Peyer's patch (tissue), 4 donors: Measurements from ENCODE around the gene EYA3. TPM values are rescaled to one million over a fixed set of nuclear protein-coding genes. Genes with fewer than 3 reads are reported as not detected.

ENCODE experiments used
- DNase-seq, 3 donors: peaks; one replicate each; pipeline ENCODE4 v3.0.0-alpha.2; 2017 to 2019
- H3K27ac ChIP-seq, 4 donors: fragments of 200-600 bp; sonication (generic); one replicate each; pipeline ENCODE4 v1.5.1; 2016 to 2019
- H3K27me3 ChIP-seq, 2 donors: fragments of 200-600 bp; sonication (generic); one replicate each; pipeline ENCODE4 v1.5.1; 2019
- H3K36me3 ChIP-seq, 3 donors: fragments of 200-600 bp; sonication (generic); one replicate each; pipeline ENCODE4 v1.5.1; 2016 to 2019
- H3K4me1 ChIP-seq, 4 donors: fragments of 200-600 bp; sonication (generic); one replicate each; pipeline ENCODE4 v1.5.1; 2016 to 2019
- H3K4me3 ChIP-seq, 4 donors: fragments of 200-600 bp; sonication (generic); 1 replicate in 3 of 4; 2 replicates in 1 of 4; pipeline ENCODE4 v1.5.1; 2016 to 2019; ENCODE audit warnings: mild to moderate bottlenecking in 1 of 4
- H3K9me3 ChIP-seq, 4 donors: fragments of 200-600 bp; sonication (generic); one replicate each; pipeline ENCODE4 v1.5.1; 2016 to 2019; ENCODE audit warnings: mild to moderate bottlenecking in 1 of 4
- POLR2A ChIP-seq, 2 donors: fragments of 450-650 bp; IDR thresholded peaks; one replicate each; pipeline ENCODE4 v1.5.1; 2017; ENCODE audit warnings: antibody characterized with exemption in 2 of 2, mild to moderate bottlenecking in 2 of 2, moderate library complexity in 2 of 2
- total RNA-seq, 4 donors: library from RNA; depleted of rRNA; stranded (reverse); fragments of >200 nt; gene quantifications; one replicate each; pipeline ENCODE4 v1.1.0, GENCODE V29; 2016
- TF ChIP-seq, protein P1 (sequence below), 6 experiments: fragments of 450-650 bp in 4 of 6; fragments of 200-600 bp in 2 of 6; sonication (generic) in 1 of 6; IDR thresholded peaks; one replicate each; pipeline ENCODE4 v1.5.1; 2017 to 2019; ENCODE audit warnings: antibody characterized with exemption in 6 of 6, mild to moderate bottlenecking in 3 of 6, moderate library complexity in 1 of 6

Gene EYA3
- total RNA-seq, 4 donors from 2014 or later = 17.1 to 32.2 (median 23.4) TPM

DNA sequence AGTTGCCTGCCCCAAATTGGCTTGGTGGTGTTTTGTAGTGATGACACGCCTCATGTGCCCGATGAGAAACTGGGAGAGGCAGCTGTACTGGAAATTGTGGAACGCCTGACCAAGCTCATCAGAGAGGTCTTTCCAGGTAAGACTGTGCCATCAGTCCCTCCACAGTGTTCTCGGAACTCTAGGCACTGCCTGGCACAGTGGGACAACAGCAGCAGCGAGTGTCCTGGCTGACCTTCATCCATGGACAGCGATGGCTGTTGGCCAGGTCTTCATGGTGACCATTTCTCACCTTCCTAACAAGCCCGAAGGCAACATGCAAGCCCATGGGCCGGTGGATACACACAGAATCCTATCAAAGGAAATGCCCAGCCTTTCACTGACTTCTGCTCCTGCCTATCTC, 139.4 kb downstream of the EYA3 start:
- TF ChIP-seq, protein P1, sequence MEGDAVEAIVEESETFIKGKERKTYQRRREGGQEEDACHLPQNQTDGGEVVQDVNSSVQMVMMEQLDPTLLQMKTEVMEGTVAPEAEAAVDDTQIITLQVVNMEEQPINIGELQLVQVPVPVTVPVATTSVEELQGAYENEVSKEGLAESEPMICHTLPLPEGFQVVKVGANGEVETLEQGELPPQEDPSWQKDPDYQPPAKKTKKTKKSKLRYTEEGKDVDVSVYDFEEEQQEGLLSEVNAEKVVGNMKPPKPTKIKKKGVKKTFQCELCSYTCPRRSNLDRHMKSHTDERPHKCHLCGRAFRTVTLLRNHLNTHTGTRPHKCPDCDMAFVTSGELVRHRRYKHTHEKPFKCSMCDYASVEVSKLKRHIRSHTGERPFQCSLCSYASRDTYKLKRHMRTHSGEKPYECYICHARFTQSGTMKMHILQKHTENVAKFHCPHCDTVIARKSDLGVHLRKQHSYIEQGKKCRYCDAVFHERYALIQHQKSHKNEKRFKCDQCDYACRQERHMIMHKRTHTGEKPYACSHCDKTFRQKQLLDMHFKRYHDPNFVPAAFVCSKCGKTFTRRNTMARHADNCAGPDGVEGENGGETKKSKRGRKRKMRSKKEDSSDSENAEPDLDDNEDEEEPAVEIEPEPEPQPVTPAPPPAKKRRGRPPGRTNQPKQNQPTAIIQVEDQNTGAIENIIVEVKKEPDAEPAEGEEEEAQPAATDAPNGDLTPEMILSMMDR (IDR thresholded peaks at IDR 0.05) = no peak
- no peak for TF ChIP-seq POLR2A (IDR thresholded peaks at IDR 0.05)
- DNase-seq = no peak
- H3K27ac ChIP-seq = no peak overlapping the region

DNA sequence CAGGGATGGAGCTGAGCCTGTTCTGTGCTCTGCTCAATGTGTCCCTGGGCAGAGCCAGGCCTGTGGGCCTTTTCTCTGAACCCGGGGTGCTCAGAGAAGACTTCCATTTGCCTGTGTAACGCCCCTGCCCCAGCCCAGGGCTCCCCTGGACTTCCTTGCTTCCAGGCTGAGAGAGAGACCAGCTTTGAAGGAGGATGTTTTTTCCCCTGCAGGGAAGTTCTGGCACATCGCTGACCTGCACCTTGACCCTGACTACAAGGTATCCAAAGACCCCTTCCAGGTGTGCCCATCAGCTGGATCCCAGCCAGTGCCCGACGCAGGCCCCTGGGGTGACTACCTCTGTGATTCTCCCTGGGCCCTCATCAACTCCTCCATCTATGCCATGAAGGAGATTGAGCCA, 143.4 kb downstream of the EYA3 start:
- TF ChIP-seq, protein P1 (IDR thresholded peaks at IDR 0.05) = no peak
- no peak for TF ChIP-seq POLR2A (IDR thresholded peaks at IDR 0.05)
- no peaks in the 10 kb centered on the region for H3K27me3 ChIP-seq
- no peak for DNase-seq

More for the DNA sequence above, 139.4 kb downstream of the EYA3 start:
- Histone ChIP-seq H3K4me1 (peaks cover 0 to 9% (median 0%) of the 10 kb centered on the region in 4 donors), H3K4me3 (no peak overlapping the region), H3K27me3 (no peaks in the 10 kb centered on the region), H3K9me3 (no peaks in the 10 kb centered on the region), H3K36me3 (no peaks in the 10 kb centered on the region)

DNA sequence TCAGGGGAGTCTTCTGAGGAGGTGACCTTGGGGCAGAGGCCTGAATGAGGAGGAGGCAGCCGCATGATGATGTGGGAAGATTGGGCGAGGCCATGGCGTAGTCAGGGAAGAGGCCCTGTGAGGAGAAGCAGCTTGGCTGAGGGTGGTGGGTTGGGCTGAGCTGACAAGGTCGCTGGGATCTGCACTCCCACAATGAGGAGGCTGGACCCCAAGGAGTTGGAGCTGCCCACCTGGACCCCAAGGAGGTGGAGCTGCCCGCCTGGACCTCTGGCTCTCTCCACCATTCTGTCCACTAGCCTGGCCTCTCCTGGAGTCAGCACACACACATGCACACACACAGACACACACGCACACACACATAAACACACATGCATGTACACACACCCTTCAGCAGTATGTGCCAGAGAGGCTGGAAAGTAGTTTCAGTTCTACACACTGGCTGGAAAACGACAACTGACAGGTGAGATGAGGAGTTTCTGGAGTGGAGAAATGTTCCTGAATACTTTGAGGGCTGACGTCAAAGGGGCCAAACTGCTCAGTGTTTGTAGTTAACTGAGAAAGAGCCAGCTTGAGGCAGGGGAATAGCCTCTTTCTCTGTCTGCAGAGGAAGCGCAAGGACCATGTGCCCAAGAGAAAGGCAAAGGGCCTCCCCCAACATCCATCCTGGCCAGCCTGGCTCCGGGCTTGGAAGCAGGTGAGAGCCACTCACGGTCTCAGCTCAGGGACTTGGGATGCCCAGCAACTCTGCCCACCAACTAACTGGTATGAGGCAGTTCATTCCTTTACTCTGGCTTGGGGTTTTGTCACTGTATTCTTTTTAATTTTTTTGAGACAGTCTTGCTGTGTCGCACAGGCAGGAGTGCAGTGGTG, 146.5 kb downstream of the EYA3 start:
- TF ChIP-seq, protein P1 (IDR thresholded peaks at IDR 0.05) = no peak
- no peak for TF ChIP-seq POLR2A (IDR thresholded peaks at IDR 0.05)

More for the DNA sequence above, 143.4 kb downstream of the EYA3 start:
- Histone ChIP-seq H3K9me3 (no peaks in the 10 kb centered on the region), H3K36me3 (no peaks in the 10 kb centered on the region), H3K4me3 (no peak overlapping the region), H3K27ac (no peak overlapping the region), H3K4me1 (no peaks in the 10 kb centered on the region)

DNA sequence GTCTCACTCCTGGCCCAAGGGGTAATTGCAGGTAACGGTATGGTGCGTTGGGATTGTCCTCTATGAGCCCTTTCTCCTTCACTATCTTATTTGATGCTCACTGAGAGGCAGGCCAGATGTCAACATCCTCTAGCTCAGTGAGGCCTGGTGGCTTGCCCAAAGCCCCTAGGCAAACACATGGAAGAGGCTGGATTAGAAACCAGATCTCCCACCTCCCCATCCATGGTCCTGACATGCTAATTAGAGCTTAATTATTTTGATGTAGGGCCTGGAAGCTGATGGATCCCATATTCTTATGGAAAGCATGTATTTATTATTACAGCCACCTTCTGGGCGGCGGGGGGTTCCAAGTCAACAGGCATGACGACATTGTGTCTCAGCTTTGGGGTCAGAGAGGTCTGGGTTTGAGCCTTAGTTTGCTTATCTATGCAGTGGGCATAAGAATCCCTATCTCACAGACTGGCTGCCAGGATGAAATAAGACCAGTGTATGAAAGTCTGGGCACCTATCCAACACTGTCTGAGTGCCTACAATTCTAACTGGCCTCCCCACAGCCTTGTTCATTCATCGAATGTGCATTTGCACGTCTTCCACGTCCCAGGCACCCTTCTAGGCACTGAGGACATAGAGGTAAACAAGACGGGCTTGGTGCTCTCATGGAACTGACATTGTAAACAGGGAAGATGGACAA, 147.4 kb downstream of the EYA3 start:
- no peaks in the 10 kb centered on the region for H3K27me3 ChIP-seq
- TF ChIP-seq POLR2A (IDR thresholded peaks at IDR 0.05) = no peak
- TF ChIP-seq, protein P1 (IDR thresholded peaks at IDR 0.05) = no peak
- no peaks in the 10 kb centered on the region for H3K4me1 ChIP-seq
- DNase-seq = no peak
- no peak overlapping the region for H3K27ac ChIP-seq
- H3K4me3 ChIP-seq = no peak overlapping the region
- no peaks in the 10 kb centered on the region for H3K36me3 ChIP-seq
- H3K9me3 ChIP-seq = no peaks in the 10 kb centered on the region

More for the DNA sequence above, 146.5 kb downstream of the EYA3 start:
- H3K36me3 ChIP-seq = no peaks in the 10 kb centered on the region
- H3K27me3 ChIP-seq = no peaks in the 10 kb centered on the region
- H3K9me3 ChIP-seq = no peaks in the 10 kb centered on the region
- DNase-seq = no peak
- no peak overlapping the region for H3K4me3 ChIP-seq
- H3K27ac ChIP-seq = no peak overlapping the region
- no peaks in the 10 kb centered on the region for H3K4me1 ChIP-seq

DNA sequence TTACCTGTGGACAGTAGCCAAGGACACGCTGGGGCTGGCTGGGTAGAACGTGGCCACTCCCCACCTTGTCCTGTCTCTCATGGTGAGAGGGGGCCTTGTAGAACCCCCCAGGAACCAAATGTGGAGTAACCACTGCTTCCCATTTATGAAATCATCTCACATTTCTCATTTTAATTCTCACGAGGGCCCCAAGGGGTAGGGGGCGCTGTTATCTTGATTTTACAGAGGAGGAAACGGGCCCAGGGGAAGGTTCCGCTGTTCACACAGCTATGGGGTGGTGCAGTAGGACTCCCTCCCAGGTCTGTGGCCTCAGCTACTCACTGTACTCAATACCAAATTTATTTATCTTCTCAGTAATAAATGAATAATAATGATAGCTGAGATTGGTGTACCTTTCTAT, 148.1 kb downstream of the EYA3 start:
- H3K27me3 ChIP-seq = no peaks in the 10 kb centered on the region
- no peaks in the 10 kb centered on the region for H3K36me3 ChIP-seq
- no peaks in the 10 kb centered on the region for H3K4me1 ChIP-seq
- H3K27ac ChIP-seq = no peak overlapping the region
- DNase-seq = peak in 2 of 3 donors; percentile 74 to 84
- H3K4me3 ChIP-seq = no peak overlapping the region
- no peaks in the 10 kb centered on the region for H3K9me3 ChIP-seq
- TF ChIP-seq, protein P1 (IDR thresholded peaks at IDR 0.05) = peak in 5 of 6 experiments; percentile 5 to 31 (median 17)
- TF ChIP-seq POLR2A (IDR thresholded peaks at IDR 0.05) = no peak
